ENCODE results near the gene PIGZ. TPM values are rescaled to one million over a fixed set of nuclear protein-coding genes. Genes with fewer than 3 reads are reported as not detected.

The PIGZ gene
- total RNA-seq, 3 donors from 2014 or later, result 10.5 to 14.4 (median 12.0) TPM

DNA sequence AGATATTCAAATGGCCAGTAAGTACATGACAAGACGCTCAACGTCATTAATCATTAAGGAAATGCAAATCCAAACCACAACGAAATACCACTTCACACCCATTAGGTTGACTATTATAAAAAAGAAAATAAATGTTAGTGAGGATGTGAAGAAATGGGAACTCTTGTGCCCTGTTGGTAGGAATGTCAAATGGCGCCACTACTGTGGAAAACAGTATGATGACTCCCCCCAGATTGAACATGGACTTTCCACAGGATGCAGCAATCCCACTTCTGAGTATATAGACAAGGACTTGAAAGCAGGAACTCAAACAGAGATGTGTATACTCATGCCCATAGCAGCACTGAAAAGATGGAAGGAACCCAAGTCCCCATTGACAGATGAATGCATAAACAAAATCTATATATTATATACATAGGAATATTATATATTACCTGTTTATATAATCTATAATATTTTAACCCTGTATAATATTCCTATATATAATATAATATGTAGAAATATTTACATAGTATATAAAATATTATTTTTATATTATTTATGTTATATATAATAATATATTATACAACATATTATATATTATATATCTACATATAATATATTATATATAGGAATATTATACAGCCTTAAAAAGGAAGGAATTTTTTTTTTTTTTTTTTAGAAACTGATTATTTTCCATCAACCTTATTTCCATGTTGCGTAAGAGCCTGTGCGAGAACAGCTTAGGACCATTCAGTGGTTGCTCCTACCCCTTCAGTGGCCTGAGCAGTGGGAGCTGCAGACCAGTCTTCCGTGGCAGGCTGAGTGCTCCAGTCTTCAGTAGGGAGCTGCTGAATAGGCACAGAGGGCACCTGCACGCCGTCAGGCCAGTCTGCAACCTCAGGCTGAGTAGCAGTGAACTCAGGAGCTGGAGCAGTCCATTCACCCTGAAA lies 17.6 kb upstream of the PIGZ start:
- Histone ChIP-seq H3K27ac (no peak overlapping the region), H3K9me3 (no peaks in the 10 kb centered on the region), H3K4me1 (no peaks in the 10 kb centered on the region), H3K4me3 (no peak overlapping the region), H3K27me3 (no peaks in the 10 kb centered on the region), H3K36me3 (no peaks in the 10 kb centered on the region)
- intact Hi-C loops (cut with DNase I; ENCODE audit: low total_unique reads), result no loop called here
- no peak for DNase-seq (ENCODE audit: low spot score in 2 of 2)
- TF ChIP-seq POLR2AphosphoS5 (IDR thresholded peaks at IDR 0.05) (no peak), POLR2A (IDR thresholded peaks at IDR 0.05) (no peak)
- TF ChIP-seq, protein P1, sequence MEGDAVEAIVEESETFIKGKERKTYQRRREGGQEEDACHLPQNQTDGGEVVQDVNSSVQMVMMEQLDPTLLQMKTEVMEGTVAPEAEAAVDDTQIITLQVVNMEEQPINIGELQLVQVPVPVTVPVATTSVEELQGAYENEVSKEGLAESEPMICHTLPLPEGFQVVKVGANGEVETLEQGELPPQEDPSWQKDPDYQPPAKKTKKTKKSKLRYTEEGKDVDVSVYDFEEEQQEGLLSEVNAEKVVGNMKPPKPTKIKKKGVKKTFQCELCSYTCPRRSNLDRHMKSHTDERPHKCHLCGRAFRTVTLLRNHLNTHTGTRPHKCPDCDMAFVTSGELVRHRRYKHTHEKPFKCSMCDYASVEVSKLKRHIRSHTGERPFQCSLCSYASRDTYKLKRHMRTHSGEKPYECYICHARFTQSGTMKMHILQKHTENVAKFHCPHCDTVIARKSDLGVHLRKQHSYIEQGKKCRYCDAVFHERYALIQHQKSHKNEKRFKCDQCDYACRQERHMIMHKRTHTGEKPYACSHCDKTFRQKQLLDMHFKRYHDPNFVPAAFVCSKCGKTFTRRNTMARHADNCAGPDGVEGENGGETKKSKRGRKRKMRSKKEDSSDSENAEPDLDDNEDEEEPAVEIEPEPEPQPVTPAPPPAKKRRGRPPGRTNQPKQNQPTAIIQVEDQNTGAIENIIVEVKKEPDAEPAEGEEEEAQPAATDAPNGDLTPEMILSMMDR (IDR thresholded peaks at IDR 0.05), result no peak

GRCh38 chr3:196985298-196985697 lies 16.7 kb upstream of the PIGZ start:
- Histone ChIP-seq H3K4me1 (no peaks in the 10 kb centered on the region), H3K4me3 (no peak overlapping the region), H3K36me3 (no peaks in the 10 kb centered on the region), H3K27me3 (no peaks in the 10 kb centered on the region), H3K27ac (no peak overlapping the region), H3K9me3 (no peaks in the 10 kb centered on the region)
- intact Hi-C loops (cut with DNase I; ENCODE audit: low total_unique reads), result no loop called here
- TF ChIP-seq POLR2AphosphoS5 (IDR thresholded peaks at IDR 0.05) (no peak), POLR2A (IDR thresholded peaks at IDR 0.05) (no peak)
- TF ChIP-seq, protein P1 (IDR thresholded peaks at IDR 0.05), result no peak
- no peak for DNase-seq (ENCODE audit: low spot score in 2 of 2)

GRCh38 chr3:196983186-196983585 lies 14.6 kb upstream of the PIGZ start:
- Histone ChIP-seq H3K27me3 (no peaks in the 10 kb centered on the region), H3K27ac (no peak overlapping the region), H3K36me3 (no peaks in the 10 kb centered on the region), H3K4me1 (no peaks in the 10 kb centered on the region), H3K9me3 (no peaks in the 10 kb centered on the region), H3K4me3 (no peak overlapping the region)
- intact Hi-C loops (cut with DNase I; ENCODE audit: low total_unique reads), result no loop called here
- TF ChIP-seq POLR2AphosphoS5 (IDR thresholded peaks at IDR 0.05) (no peak), POLR2A (IDR thresholded peaks at IDR 0.05) (no peak)
- TF ChIP-seq, protein P1 (IDR thresholded peaks at IDR 0.05), result no peak
- DNase-seq (ENCODE audit: low spot score in 2 of 2), result no peak

DNA sequence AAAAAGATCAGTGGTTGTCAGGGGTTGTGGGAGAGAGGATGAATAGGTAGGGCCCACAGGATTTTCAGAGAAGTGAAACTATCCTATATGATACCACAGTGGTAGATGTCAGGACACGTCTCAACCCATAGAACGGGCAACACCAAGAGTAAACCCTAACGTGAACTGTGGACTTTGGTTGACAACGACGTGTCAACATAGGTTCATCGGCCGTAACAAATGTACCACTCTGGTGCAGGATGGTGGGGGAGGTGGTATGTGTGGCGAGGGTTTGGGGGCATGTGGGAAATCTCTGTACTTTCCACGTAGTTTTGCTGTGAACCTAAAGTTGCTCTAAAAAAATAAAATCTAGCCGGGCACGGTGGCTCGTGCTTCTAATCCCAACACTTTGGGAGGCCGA lies 13.0 kb upstream of the PIGZ start:
- DNase-seq (ENCODE audit: low spot score in 2 of 2), result no peak
- intact Hi-C loops (cut with DNase I; ENCODE audit: low total_unique reads), result no loop called here
- no peak overlapping the region for H3K27ac ChIP-seq
- H3K9me3 ChIP-seq, result no peaks in the 10 kb centered on the region
- no peaks in the 10 kb centered on the region for H3K4me1 ChIP-seq
- H3K4me3 ChIP-seq, result no peak overlapping the region
- no peaks in the 10 kb centered on the region for H3K36me3 ChIP-seq
- TF ChIP-seq POLR2A (IDR thresholded peaks at IDR 0.05) (no peak), POLR2AphosphoS5 (IDR thresholded peaks at IDR 0.05) (no peak)
- TF ChIP-seq, protein P1 (IDR thresholded peaks at IDR 0.05), result no peak
- H3K27me3 ChIP-seq, result no peaks in the 10 kb centered on the region

DNA sequence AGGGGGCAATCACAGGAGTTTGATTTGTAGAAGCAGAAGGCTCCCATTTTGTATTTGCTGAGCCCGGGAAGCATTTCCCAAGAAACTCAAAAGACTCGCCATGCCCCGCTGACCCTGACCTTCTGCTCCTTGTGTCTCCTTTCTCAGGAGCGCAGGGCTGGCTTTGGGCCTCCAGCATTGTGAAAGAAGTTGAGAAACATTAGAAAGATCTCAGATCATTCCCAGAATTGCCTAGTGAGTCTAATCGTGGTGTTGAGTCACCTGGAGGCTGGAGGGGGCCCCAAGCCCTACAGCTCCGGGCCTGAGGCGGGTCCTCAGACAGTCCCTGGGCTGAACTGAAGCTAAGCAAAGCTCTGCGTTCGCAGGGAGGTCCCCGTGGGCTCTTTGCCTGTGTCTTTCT lies 10.9 kb upstream of the PIGZ start:
- intact Hi-C loops (cut with DNase I; ENCODE audit: low total_unique reads), result no loop called here
- Histone ChIP-seq H3K4me1 (no peaks in the 10 kb centered on the region), H3K9me3 (no peaks in the 10 kb centered on the region), H3K27me3 (no peaks in the 10 kb centered on the region), H3K36me3 (no peaks in the 10 kb centered on the region), H3K27ac (no peak overlapping the region), H3K4me3 (no peak overlapping the region)
- TF ChIP-seq POLR2AphosphoS5 (IDR thresholded peaks at IDR 0.05), result peak in 1 of 3 donors; percentile 59
- TF ChIP-seq, protein P1 (IDR thresholded peaks at IDR 0.05), result no peak
- TF ChIP-seq POLR2A (IDR thresholded peaks at IDR 0.05), result no peak
- DNase-seq (ENCODE audit: low spot score in 2 of 2), result no peak
